GM18909 (cell line): ENCODE measurements around the gene CD300H.

Experiments
- ATAC-seq: cut with Tn5 transposase; IDR thresholded peaks from one replicate; pipeline ENCODE4 v1.9.1; 2021; ENCODE audit warnings: mild to moderate bottlenecking; ENCODE audit not compliant: unreplicated experiment, poor library complexity

The CD300H gene

DNA sequence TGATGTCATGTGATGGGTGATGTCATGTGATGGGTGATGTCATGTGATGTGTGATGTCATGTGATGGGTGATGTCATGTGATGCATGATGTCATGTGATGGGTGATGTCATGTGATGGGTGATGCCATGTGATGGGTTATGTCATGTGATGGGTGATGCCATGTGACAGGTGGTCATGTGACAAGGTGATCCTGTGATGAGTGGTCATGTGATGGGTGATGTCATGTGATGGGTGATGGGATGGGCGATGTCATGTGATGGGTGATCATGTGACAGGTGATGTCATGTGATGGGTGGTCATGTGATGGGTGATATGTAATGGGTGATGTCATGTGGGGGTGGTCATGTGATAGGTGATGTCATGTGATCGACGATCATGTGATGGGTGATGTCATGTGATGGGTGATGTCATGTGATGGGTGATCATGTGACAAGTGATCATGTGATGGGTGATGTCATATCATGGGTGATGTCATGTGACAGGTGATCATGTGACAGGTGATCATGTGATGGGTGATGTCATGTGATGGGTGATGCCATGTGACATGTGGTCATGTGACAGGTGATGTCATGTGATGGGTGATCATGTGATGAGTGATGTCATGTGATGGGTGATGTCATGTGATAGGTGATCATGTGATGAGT is 53.2 kb downstream of the CD300H start:
- ATAC-seq = no peak

DNA sequence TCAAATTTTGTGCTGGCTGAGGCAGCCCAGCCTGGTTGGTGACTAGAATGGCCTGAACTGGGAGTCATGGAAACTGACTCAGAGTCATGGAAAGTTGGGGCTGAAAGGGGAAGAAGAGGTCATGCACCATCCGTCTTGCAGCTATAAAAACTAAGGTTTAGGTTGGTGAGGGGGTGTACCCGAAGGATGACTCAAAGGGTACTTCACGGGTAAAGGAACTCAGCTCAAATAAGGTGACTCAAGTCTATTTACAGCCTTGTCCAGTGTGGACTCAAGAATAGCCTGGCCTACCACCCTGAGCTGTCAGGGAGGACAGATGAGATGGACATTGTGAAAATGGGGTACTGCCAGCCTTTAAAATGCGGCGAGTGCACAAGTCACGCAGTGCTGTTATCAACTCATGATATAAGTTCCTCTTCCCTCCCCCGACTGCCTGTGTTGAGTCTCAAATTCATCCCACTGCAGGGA is 54.7 kb downstream of the CD300H start:
- ATAC-seq = peak; percentile 69

DNA sequence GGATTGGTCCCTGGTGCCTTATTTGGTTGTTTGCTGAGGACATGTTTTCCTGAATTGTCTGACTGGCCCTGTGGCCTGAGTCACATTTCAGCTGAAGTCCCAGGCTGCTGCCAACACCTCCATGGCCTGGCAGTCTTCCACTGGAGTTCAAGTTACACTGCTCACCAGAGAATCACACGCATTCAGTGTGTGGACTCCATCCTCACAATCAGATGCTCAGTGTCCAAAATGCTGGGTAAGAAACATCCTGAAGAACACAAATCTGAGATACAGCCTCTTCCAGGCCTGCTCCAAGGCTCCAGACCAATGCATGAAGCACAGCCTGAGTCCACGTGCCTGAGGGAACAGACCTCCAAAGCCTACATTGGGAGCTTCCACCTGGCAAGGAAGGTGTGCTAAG is 55.3 kb downstream of the CD300H start:
- ATAC-seq = no peak
